HepG2 (cell line): Measurements from ENCODE around the gene FNDC3A. TPM values are rescaled to one million over a fixed set of nuclear protein-coding genes. Genes with fewer than 3 reads are reported as not detected.
A peak's percentile ranks its signal among the peaks of the same experiment; 100 is the strongest.

ENCODE experiments used
- DPF2 ChIP-seq: sonication (generic); formaldehyde crosslinking; IDR thresholded peaks from 2 replicates; pipeline ENCODE4 v1.4.0; 2020; ENCODE audit warnings: mild to moderate bottlenecking, low read depth, missing genetic modification reagents, borderline replicate concordance
- EHMT2 ChIP-seq: fragments of 200-600 bp; sonication (generic); IDR thresholded peaks from 2 replicates; pipeline ENCODE4 v1.7.0; 2017; ENCODE audit warnings: antibody characterized with exemption, low read depth, low read length, borderline replicate concordance
- GABPA ChIP-seq, 2 experiments: IDR thresholded peaks; 2 replicates each; pipeline ENCODE4 v1.6.1; 2011 to 2016; ENCODE audit warnings: low read depth in 2 of 2, low read length in 1 of 2, missing biosample characterization in 1 of 2, missing genetic modification characterization in 1 of 2
- HOXA7 ChIP-seq: sonication (generic); formaldehyde crosslinking; IDR thresholded peaks from 2 replicates; pipeline ENCODE4 v1.8.1; 2022; ENCODE audit warnings: mild to moderate bottlenecking, missing genetic modification reagents, moderate library complexity
- KAT8 ChIP-seq: IDR thresholded peaks from 2 replicates; pipeline ENCODE4 v1.6.1; 2016; ENCODE audit warnings: missing genetic modification reagents, missing compliant biosample characterization
- KDM5B ChIP-seq: sonication (generic); formaldehyde crosslinking; IDR thresholded peaks from 2 replicates; pipeline ENCODE4 v1.4.0; 2020; ENCODE audit warnings: missing genetic modification reagents, mild to moderate bottlenecking, borderline replicate concordance
- MED8 ChIP-seq: sonication (generic); formaldehyde crosslinking; IDR thresholded peaks from 2 replicates; pipeline ENCODE4 v1.8.1; 2023; ENCODE audit warnings: mild to moderate bottlenecking, missing genetic modification reagents; ENCODE audit not compliant: insufficient replicate concordance
- MLLT10 ChIP-seq: sonication (generic); formaldehyde crosslinking; IDR thresholded peaks from 2 replicates; pipeline ENCODE4 v1.4.0; 2020; ENCODE audit warnings: missing genetic modification reagents
- NFATC3 ChIP-seq: sonication (generic); formaldehyde crosslinking; IDR thresholded peaks from 2 replicates; pipeline ENCODE4 v1.5.1; 2020; ENCODE audit warnings: mild to moderate bottlenecking, missing genetic modification reagents
- RFX5 ChIP-seq: IDR thresholded peaks from 2 replicates; pipeline ENCODE4 v1.6.1; 2011; ENCODE audit warnings: low read depth, low read length, improper control_type of control experiment
- RXRA ChIP-seq: sonication (generic); formaldehyde crosslinking; IDR thresholded peaks from 2 replicates; pipeline ENCODE4 v1.5.1; 2020; ENCODE audit warnings: missing genetic modification reagents
- WIZ ChIP-seq: sonication (generic); formaldehyde crosslinking; IDR thresholded peaks from 2 replicates; pipeline ENCODE4 v1.5.1; 2020; ENCODE audit warnings: mild to moderate bottlenecking, missing genetic modification reagents
- ZFP1 ChIP-seq: IDR thresholded peaks from 2 replicates; pipeline ENCODE4 v1.6.1; 2016
- ZFP36L1 ChIP-seq: sonication (generic); formaldehyde crosslinking; IDR thresholded peaks from 2 replicates; pipeline ENCODE4 v1.8.0; 2022; ENCODE audit warnings: mild to moderate bottlenecking, missing genetic modification reagents, moderate library complexity
- ZFP82 ChIP-seq: sonication (generic); formaldehyde crosslinking; IDR thresholded peaks from 2 replicates; pipeline ENCODE4 v1.5.1; 2020; ENCODE audit warnings: mild to moderate bottlenecking, missing genetic modification reagents, borderline replicate concordance
- ZNF33B ChIP-seq: sonication (generic); formaldehyde crosslinking; IDR thresholded peaks from 2 replicates; pipeline ENCODE4 v1.5.1; 2020; ENCODE audit warnings: mild to moderate bottlenecking, missing genetic modification reagents
- ZNF557 ChIP-seq: sonication (generic); formaldehyde crosslinking; IDR thresholded peaks from 2 replicates; pipeline ENCODE4 v1.4.0; 2020; ENCODE audit warnings: missing genetic modification reagents
- ZNF704 ChIP-seq: sonication (generic); formaldehyde crosslinking; IDR thresholded peaks from 2 replicates; pipeline ENCODE4 v1.8.1; 2023; ENCODE audit warnings: mild to moderate bottlenecking, inconsistent platforms, moderate library complexity, missing genetic modification reagents, borderline replicate concordance
- ZNF709 ChIP-seq: sonication (generic); formaldehyde crosslinking; IDR thresholded peaks from 2 replicates; pipeline ENCODE4 v1.5.0; 2020; ENCODE audit warnings: mild to moderate bottlenecking, missing genetic modification reagents
- ZNF710 ChIP-seq: sonication (generic); formaldehyde crosslinking; IDR thresholded peaks from 2 replicates; pipeline ENCODE4 v1.5.0; 2020; ENCODE audit warnings: mild to moderate bottlenecking, missing genetic modification reagents, borderline replicate concordance
- ZNF777 ChIP-seq: sonication (generic); formaldehyde crosslinking; IDR thresholded peaks from 2 replicates; pipeline ENCODE4 v1.4.0; 2020; ENCODE audit warnings: missing genetic modification reagents
- ZSCAN29 ChIP-seq: sonication (generic); formaldehyde crosslinking; conservative IDR thresholded peaks from 2 replicates; pipeline ENCODE4 v1.4.0; 2020; ENCODE audit warnings: mild to moderate bottlenecking, missing genetic modification reagents
- polyA plus RNA-seq, 8 experiments: library from polyadenylated mRNA; depleted of rRNA in 3 of 8; stranded (reverse) in 7 of 8; unstranded in 1 of 8; fragments of >200 nt; fragmentation: Illumina TruSeq in 4 of 8; extraction: Trizol in 4 of 8; gene quantifications; 2 replicates each; pipeline versions ENCODE4 v1.2.1 to v1.2.3, GENCODE V29; 2011 to 2016; ENCODE audit warnings: low read depth in 4 of 8, missing spikeins in 1 of 8, mixed read lengths in 1 of 8; ENCODE audit not compliant: insufficient read depth in 1 of 8
- total RNA-seq, 5 experiments: library from RNA; depleted of rRNA; stranded (reverse); fragments of >200 nt; fragmentation: Illumina TruSeq; extraction: Trizol; gene quantifications; 2 replicates each; pipeline ENCODE4 v1.2.3, GENCODE V29; 2016; ENCODE audit warnings: low read depth in 1 of 5
- TF ChIP-seq, protein P1 (sequence below): sonication (generic); formaldehyde crosslinking; IDR thresholded peaks from 2 replicates; pipeline ENCODE4 v1.8.1; 2022; ENCODE audit warnings: mild to moderate bottlenecking, missing genetic modification reagents
- TF ChIP-seq, protein P2 (sequence below): sonication (generic); formaldehyde crosslinking; IDR thresholded peaks from 2 replicates; pipeline ENCODE4 v1.4.0; 2020; ENCODE audit warnings: missing genetic modification reagents

FNDC3A gene
- total and polyA plus RNA-seq, 2 of the 13 experiments (the other 11 are each of a cell fraction or from before 2014, with no cell fraction given): 36.7 to 39.3 TPM

DNA sequence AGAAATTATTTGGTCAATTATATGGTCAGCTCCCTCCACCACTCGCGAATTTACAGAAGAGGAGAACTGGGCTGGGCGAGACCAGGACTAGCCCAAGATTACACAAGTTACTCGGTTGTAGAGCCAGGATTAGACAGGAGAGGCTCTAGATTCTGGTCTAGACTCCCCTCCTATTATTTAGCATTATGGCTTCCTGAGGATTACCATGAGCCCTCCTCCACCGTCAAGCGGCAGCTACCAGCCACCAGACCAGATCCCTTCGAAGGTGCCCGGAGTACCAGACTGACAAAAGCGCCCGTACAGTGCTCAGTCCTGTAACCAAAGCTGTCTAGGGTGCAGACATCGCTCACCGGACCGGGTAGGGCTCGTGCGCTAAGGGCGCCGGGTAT, 243.9 kb downstream of the FNDC3A start (continued):
- TF ChIP-seq, protein P1, sequence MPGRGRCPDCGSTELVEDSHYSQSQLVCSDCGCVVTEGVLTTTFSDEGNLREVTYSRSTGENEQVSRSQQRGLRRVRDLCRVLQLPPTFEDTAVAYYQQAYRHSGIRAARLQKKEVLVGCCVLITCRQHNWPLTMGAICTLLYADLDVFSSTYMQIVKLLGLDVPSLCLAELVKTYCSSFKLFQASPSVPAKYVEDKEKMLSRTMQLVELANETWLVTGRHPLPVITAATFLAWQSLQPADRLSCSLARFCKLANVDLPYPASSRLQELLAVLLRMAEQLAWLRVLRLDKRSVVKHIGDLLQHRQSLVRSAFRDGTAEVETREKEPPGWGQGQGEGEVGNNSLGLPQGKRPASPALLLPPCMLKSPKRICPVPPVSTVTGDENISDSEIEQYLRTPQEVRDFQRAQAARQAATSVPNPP: no peak
- TF ChIP-seq MLLT10 (CRISPR knock-in tag) (no peak), RXRA (CRISPR knock-in tag) (no peak), ZFP1 (CRISPR knock-in tag) (no peak), ZNF33B (CRISPR knock-in tag) (no peak), ZNF710 (CRISPR knock-in tag) (no peak), ZNF704 (CRISPR knock-in tag) (no peak), ZFP36L1 (CRISPR knock-in tag) (no peak), HOXA7 (CRISPR knock-in tag) (no peak), KDM5B (CRISPR knock-in tag) (0 out of 2 replicates have a peak, but pooled peaks have one; percentile 25), ZNF777 (CRISPR knock-in tag) (no peak), MED8 (CRISPR knock-in tag) (no peak), GABPA (IDR thresholded peaks at IDR 0.05; ENCODE audit: low read depth, low read length) (no peak), GABPA (CRISPR knock-in tag; IDR thresholded peaks at IDR 0.05; ENCODE audit: low read depth) (no peak), ZNF557 (CRISPR knock-in tag) (0 out of 2 replicates have a peak, but pooled peaks have one; percentile 16), WIZ (CRISPR knock-in tag) (no peak), ZFP82 (CRISPR knock-in tag) (no peak), NFATC3 (CRISPR knock-in tag) (no peak), ZSCAN29 (CRISPR knock-in tag) (no peak), EHMT2 (no peak), KAT8 (no peak), RFX5 (no peak), ZNF709 (CRISPR knock-in tag) (no peak), DPF2 (CRISPR knock-in tag) (no peak)
- TF ChIP-seq, protein P2, sequence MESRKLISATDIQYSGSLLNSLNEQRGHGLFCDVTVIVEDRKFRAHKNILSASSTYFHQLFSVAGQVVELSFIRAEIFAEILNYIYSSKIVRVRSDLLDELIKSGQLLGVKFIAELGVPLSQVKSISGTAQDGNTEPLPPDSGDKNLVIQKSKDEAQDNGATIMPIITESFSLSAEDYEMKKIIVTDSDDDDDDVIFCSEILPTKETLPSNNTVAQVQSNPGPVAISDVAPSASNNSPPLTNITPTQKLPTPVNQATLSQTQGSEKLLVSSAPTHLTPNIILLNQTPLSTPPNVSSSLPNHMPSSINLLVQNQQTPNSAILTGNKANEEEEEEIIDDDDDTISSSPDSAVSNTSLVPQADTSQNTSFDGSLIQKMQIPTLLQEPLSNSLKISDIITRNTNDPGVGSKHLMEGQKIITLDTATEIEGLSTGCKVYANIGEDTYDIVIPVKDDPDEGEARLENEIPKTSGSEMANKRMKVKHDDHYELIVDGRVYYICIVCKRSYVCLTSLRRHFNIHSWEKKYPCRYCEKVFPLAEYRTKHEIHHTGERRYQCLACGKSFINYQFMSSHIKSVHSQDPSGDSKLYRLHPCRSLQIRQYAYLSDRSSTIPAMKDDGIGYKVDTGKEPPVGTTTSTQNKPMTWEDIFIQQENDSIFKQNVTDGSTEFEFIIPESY (CRISPR knock-in tag): 0 out of 2 replicates have a peak, but pooled peaks have one; percentile 38
